HL-60/S4 treated with phorbol 12-myristate 13-acetate at 8.2 ng/mL for 4 days and 3 days (cell line): ENCODE data around the gene DHX34.
"Not testable (repeated sequence)": the region's sequence is repeated elsewhere in the genome, so short reads cannot be mapped to it uniquely, and the experiment has no call there.

Experiments used
- in situ Hi-C: fragments of 300-500 bp; cut with MboI; formaldehyde crosslinking; loops from 2 replicates; pipeline ENCODE4 v1.15.0; 2022; ENCODE audit warnings: low sequenced_read_pairs

The DHX34 gene, protein sequence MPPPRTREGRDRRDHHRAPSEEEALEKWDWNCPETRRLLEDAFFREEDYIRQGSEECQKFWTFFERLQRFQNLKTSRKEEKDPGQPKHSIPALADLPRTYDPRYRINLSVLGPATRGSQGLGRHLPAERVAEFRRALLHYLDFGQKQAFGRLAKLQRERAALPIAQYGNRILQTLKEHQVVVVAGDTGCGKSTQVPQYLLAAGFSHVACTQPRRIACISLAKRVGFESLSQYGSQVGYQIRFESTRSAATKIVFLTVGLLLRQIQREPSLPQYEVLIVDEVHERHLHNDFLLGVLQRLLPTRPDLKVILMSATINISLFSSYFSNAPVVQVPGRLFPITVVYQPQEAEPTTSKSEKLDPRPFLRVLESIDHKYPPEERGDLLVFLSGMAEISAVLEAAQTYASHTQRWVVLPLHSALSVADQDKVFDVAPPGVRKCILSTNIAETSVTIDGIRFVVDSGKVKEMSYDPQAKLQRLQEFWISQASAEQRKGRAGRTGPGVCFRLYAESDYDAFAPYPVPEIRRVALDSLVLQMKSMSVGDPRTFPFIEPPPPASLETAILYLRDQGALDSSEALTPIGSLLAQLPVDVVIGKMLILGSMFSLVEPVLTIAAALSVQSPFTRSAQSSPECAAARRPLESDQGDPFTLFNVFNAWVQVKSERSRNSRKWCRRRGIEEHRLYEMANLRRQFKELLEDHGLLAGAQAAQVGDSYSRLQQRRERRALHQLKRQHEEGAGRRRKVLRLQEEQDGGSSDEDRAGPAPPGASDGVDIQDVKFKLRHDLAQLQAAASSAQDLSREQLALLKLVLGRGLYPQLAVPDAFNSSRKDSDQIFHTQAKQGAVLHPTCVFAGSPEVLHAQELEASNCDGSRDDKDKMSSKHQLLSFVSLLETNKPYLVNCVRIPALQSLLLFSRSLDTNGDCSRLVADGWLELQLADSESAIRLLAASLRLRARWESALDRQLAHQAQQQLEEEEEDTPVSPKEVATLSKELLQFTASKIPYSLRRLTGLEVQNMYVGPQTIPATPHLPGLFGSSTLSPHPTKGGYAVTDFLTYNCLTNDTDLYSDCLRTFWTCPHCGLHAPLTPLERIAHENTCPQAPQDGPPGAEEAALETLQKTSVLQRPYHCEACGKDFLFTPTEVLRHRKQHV

DNA sequence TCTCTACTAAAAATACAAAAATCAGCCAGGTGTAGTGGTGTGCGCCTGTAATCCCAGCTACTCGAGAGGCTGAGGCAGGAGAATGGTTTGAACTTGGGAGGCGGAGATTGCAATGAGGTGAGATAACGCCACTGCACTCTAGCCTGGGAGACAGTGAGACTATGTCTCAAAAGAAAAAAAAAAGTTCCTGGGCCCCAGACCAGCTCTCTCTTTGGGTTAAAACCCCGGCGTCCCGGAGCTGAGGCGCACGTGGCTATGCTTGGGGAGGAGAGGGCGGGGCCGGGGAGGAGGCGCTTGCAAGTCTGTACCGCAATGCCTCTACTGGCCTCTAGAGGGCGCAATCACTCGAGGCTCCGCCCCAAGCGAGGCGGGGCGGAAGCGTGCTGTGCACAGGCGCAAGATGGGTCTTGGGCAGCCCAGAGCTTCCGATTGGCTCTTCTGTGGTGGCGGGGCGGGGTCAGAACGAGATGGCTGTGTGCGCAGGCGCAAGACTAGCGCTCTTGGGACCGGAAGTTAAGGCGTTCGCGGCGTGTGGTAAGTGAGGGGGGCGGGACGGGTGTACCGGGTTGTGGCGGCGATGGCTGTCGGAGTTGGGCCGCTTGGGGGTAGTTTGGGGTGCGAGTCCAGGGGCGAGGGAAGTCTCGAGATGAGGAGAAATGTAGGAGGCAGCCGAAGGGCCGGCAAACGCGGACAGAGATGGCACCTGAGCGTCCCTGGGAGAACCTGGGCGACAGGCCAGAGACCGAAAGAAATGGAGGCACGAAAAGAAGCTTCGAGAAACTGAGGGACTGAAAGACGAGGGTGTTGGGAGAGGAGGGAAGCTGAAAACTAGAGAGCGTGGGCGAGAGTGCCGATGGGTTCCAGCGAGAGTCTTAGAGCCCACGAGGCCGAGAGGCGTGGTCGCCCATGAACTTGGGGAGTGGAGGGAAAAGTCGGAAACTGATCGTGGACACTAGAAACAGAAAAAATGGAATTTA lies at the start of gene DHX34:
Gene DHX34, plus strand, starts transcription at position 497 of the 977 bp plus-strand sequence. CDS start 3,716 bp downstream, outside the sequence.
- in situ Hi-C loops = no loop called here

DNA sequence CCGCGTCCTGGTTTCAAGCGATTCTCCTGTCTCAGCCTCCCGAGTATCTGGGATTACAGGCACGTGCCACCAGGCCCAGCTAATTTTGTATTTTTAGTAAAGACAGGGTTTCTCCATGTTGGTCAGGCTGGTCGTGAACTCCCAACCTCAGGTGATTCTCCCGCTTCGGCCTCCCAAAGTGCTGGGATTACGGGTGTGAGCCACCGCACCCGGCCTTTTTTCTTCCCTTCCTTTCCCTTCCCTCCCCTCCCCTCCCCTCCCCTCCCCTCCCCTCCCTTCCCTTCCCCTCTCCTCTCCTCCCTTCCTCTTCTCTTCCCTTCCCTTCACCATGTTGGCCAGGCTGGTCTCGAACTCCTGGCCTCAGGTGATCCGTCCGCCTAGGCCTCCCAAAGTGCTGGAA lies 48.2 kb upstream of the DHX34 start:
- in situ Hi-C loops = not testable (repeated sequence)

GRCh38 chr19:47302249-47302648 lies 46.9 kb upstream of the DHX34 start:
- in situ Hi-C loops = no loop called here

GRCh38 chr19:47303966-47304365 lies 45.1 kb upstream of the DHX34 start:
- in situ Hi-C loops = no loop called here

- in situ Hi-C loops = no loop called here
Measured at GRCh38 chr19:47305309-47305751, 43.8 kb upstream of the DHX34 start.

- in situ Hi-C loops = no loop called here
Measured at GRCh38 chr19:47306303-47306702, 42.8 kb upstream of the DHX34 start.

GRCh38 chr19:47309038-47309437 lies 40.1 kb upstream of the DHX34 start:
- in situ Hi-C loops = no loop called here

DNA sequence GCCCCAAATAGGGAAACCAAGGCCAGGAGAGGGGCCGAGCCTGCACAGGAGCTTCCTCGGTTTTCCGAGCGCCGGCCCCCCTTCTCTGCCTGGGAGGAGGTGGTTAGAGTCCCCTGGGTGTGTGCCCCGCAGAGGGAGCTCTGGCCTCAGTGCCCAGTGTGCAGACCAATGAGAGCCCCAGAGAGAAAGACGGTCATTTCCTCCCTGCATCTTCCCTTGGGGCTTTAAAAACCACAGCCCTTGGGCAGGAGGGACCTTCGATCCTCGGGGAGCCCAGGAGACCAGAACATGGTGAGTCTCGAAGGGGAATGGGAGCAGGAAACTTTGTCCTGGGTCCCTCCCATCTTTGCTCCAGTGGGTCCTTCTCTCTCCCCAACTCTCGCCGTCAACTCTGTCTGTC lies 39.5 kb upstream of the DHX34 start, which contains the start of gene C5AR1:
Gene C5AR1, plus strand, starts transcription at position 254 of the 400 bp plus-strand sequence. Its CDS starts 35 bp downstream, at position 289.
- in situ Hi-C loops = no loop called here

GRCh38 chr19:47310323-47310722 lies 38.8 kb upstream of the DHX34 start:
- in situ Hi-C loops = no loop called here

GRCh38 chr19:47310819-47311218 lies 38.3 kb upstream of the DHX34 start:
- in situ Hi-C loops = no loop called here

GRCh38 chr19:47312366-47313006 lies 36.6 kb upstream of the DHX34 start:
- in situ Hi-C loops = no loop called here

DNA sequence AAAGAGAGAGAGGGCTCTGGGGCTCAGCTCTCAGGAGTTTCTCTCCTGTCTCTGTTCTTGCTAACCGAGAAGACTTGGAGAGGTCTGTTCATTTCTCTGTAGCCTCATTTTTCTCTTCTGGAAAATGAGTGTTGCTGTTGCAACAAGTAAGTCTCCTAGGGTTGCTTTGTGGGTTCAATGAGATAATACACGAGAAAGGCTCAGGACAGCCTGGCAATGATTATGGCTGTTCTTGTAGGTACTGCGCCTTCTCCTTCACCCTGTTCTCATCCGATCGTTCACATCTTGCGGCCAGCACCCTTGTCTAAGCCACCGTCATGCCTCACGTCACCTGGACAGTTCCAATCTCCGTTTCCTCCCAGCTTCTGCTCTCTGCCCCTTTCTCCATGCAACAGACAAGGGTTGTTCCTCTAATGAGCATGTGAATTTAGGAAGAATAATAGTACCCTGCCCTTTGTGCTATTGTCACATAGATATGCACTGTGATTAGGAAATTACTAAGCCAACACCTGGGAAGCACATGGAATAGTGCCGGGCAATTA lies 35.3 kb upstream of the DHX34 start:
- in situ Hi-C loops = no loop called here

- in situ Hi-C loops = no loop called here
Measured at GRCh38 chr19:47315125-47315821, 33.8 kb upstream of the DHX34 start.

GRCh38 chr19:47316513-47316912 lies 32.6 kb upstream of the DHX34 start:
- in situ Hi-C loops = no loop called here

- in situ Hi-C loops = no loop called here
Measured at GRCh38 chr19:47319923-47320871, 28.9 kb upstream of the DHX34 start.

DNA sequence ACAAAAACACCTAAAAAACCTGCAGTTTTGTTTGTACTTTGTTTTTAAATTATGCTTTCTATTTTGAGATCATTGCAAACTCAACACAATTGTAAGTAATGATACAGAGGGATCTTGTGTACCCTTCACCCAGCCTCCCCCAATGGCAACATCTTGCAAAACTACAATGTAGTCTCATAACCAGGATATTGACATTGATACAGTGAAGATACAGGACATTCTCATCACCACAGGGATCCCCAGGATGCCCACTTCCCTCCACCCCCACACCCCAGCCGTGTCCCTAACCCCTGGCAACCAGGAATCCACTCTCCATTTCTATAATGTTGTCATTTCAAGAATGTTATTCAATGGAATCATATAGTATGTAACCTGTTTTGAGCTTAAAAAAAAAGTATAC lies 27.5 kb upstream of the DHX34 start:
- in situ Hi-C loops = no loop called here

GRCh38 chr19:47322058-47322457 lies 27.1 kb upstream of the DHX34 start:
- in situ Hi-C loops = no loop called here
